Measurements from ENCODE around the gene FMC1.

- TF ChIP-seq, protein P1, sequence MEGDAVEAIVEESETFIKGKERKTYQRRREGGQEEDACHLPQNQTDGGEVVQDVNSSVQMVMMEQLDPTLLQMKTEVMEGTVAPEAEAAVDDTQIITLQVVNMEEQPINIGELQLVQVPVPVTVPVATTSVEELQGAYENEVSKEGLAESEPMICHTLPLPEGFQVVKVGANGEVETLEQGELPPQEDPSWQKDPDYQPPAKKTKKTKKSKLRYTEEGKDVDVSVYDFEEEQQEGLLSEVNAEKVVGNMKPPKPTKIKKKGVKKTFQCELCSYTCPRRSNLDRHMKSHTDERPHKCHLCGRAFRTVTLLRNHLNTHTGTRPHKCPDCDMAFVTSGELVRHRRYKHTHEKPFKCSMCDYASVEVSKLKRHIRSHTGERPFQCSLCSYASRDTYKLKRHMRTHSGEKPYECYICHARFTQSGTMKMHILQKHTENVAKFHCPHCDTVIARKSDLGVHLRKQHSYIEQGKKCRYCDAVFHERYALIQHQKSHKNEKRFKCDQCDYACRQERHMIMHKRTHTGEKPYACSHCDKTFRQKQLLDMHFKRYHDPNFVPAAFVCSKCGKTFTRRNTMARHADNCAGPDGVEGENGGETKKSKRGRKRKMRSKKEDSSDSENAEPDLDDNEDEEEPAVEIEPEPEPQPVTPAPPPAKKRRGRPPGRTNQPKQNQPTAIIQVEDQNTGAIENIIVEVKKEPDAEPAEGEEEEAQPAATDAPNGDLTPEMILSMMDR (IDR thresholded peaks at IDR 0.05), result no peak
- TF ChIP-seq POLR2A (IDR thresholded peaks at IDR 0.05), result no peak
Measured at GRCh38 chr7:139354729-139355128, 13.6 kb downstream of the FMC1 start.
